ENCODE measurements around the gene BAIAP2L2.

BAIAP2L2 gene

DNA sequence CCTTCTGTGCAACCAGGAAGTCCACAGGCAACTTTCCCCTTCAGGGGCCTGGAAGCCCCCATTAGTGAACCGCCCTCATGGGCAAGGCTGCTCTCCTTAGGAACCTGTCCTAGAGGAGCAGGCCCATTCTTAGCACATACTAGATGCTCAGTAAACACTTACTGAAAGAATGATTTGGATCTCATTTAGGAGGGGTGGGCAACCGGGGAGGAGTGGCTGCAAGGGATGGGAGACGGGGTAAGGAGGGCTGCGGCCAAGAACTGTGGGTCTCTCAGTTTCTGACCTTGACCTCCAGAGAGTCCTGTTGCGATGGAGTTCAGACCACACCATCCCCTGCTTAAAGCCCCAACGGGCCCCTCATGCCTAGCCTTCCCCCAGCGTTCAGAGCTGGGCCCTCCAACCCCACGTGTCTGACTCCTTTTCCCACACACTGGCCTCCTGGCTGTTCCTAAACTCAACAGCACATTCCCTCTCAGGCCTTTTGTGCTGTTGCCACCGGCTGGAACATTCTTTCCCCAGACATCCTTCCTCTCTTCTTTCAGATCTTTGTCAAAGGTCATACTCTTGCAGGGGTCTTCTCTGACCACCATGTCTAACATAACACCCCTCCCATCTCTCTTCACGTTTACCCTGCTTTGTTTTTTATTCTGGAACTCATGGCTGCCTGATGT lies 74.0 kb downstream of the BAIAP2L2 start:
- no peak for DNase-seq

DNA sequence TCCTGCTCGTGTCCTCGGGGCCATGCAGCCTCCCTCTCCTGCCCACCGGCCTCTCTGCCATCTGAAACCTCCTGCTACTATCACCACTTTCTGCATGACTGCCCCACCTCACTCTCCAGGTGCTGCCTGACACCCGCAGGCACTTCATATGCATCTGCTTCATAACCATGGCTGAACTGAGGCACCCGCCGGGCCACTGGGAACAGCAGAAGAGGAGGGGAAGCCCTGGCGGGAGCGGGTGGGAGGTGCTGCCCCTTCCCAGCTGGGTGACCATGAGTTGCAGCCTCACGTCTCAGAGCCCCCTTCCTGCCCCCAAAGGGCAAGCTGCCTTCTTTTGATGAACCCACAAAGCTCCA lies 75.0 kb downstream of the BAIAP2L2 start:
- DNase-seq = no peak
